SJCRH30 (cell line): ENCODE results near the gene GP9. TPM values are rescaled to one million over a fixed set of nuclear protein-coding genes. Genes with fewer than 3 reads are reported as not detected.
"Not testable (repeated sequence)": the region's sequence is repeated elsewhere in the genome, so short reads cannot be mapped to it uniquely, and the experiment has no call there.

ENCODE experiments used
- DNase-seq, 2 experiments: peaks; one replicate each; pipeline ENCODE4 v3.0.0-alpha.2; 2015 to 2020
- H3K27ac ChIP-seq: fragments of 250-450 bp; sonication (Bioruptor Pico); 2 replicates; pipeline ENCODE4 v1.5.1; 2020; ENCODE audit warnings: mild to moderate bottlenecking, moderate library complexity
- H3K27me3 ChIP-seq: fragments of 250-450 bp; sonication (Bioruptor Pico); 2 replicates; pipeline ENCODE4 v1.5.1; 2020; ENCODE audit warnings: mild to moderate bottlenecking, moderate library complexity
- H3K36me3 ChIP-seq: fragments of 250-450 bp; sonication (Bioruptor Pico); 2 replicates; pipeline ENCODE4 v1.5.1; 2020; ENCODE audit warnings: mild to moderate bottlenecking, moderate library complexity
- H3K4me1 ChIP-seq: fragments of 250-450 bp; sonication (Bioruptor Pico); 2 replicates; pipeline ENCODE4 v1.5.1; 2020; ENCODE audit warnings: mild to moderate bottlenecking, moderate library complexity
- H3K4me3 ChIP-seq: fragments of 250-450 bp; sonication (Bioruptor Pico); 2 replicates; pipeline ENCODE4 v1.5.1; 2020; ENCODE audit warnings: mild to moderate bottlenecking, moderate library complexity
- H3K9me3 ChIP-seq: fragments of 250-450 bp; sonication (Bioruptor Pico); replicated peaks from 2 replicates; pipeline ENCODE4 v1.5.1; 2020; ENCODE audit warnings: mild to moderate bottlenecking, moderate library complexity
- total RNA-seq: library from RNA; depleted of rRNA; stranded (reverse); fragments of >200 nt; shearing (Covaris generic); gene quantifications from 2 replicates; pipeline ENCODE4 v1.2.3, GENCODE V29; 2014; rRNA removed

Gene GP9
- total RNA-seq, 1 experiment from 2014 or later: not detected

- DNase-seq: no peak
- H3K27ac ChIP-seq: no peak overlapping the region
- H3K36me3 ChIP-seq: no peaks in the 10 kb centered on the region
- H3K4me1 ChIP-seq: peaks cover 3% of the 10 kb centered on the region
- H3K9me3 ChIP-seq: no peaks in the 10 kb centered on the region; the same call in 1 of the 2 replicates
- H3K27me3 ChIP-seq: no peaks in the 10 kb centered on the region
- H3K4me3 ChIP-seq: no peak overlapping the region
These were observed 41.0 kb downstream of the GP9 start for GRCh38 chr3:129101370-129102138.

- Histone ChIP-seq H3K27ac (no peak overlapping the region), H3K4me3 (no peak overlapping the region), H3K27me3 (no peaks in the 10 kb centered on the region), H3K4me1 (peaks cover 9% of the 10 kb centered on the region), H3K9me3 (no peaks in the 10 kb centered on the region; the same call in 1 of the 2 replicates), H3K36me3 (no peaks in the 10 kb centered on the region)
- no peak for DNase-seq
These were observed 42.7 kb downstream of the GP9 start for GRCh38 chr3:129103296-129103695.

- Histone ChIP-seq H3K4me1 (peaks cover 9% of the 10 kb centered on the region), H3K27me3 (no peaks in the 10 kb centered on the region), H3K9me3 (no peaks in the 10 kb centered on the region), H3K36me3 (no peaks in the 10 kb centered on the region), H3K27ac (no peak overlapping the region), H3K4me3 (no peak overlapping the region)
- no peak for DNase-seq
These were observed 43.5 kb downstream of the GP9 start for GRCh38 chr3:129104051-129104450.

- no peaks in the 10 kb centered on the region for H3K9me3 ChIP-seq
- no peak overlapping the region for H3K27ac ChIP-seq
- H3K36me3 ChIP-seq: no peaks in the 10 kb centered on the region
- H3K27me3 ChIP-seq: no peaks in the 10 kb centered on the region
- DNase-seq: no peak
- peaks cover 9% of the 10 kb centered on the region for H3K4me1 ChIP-seq
- H3K4me3 ChIP-seq: no peak overlapping the region
These were observed 44.0 kb downstream of the GP9 start for GRCh38 chr3:129104498-129105079.

- Histone ChIP-seq H3K27me3 (no peaks in the 10 kb centered on the region), H3K4me3 (no peak overlapping the region), H3K36me3 (no peaks in the 10 kb centered on the region), H3K27ac (no peak overlapping the region), H3K9me3 (no peaks in the 10 kb centered on the region), H3K4me1 (peaks cover 9% of the 10 kb centered on the region)
- no peak for DNase-seq
These were observed 45.3 kb downstream of the GP9 start for GRCh38 chr3:129105862-129106261.

GRCh38 chr3:129106320-129106719, 45.7 kb downstream of the GP9 start:
- Histone ChIP-seq H3K4me3 (no peak overlapping the region), H3K9me3 (no peaks in the 10 kb centered on the region), H3K4me1 (peaks cover 9% of the 10 kb centered on the region), H3K27ac (peak overlapping the region; percentile 3; the same call in 1 of the 2 replicates), H3K27me3 (no peaks in the 10 kb centered on the region), H3K36me3 (no peaks in the 10 kb centered on the region)
- no peak for DNase-seq

GRCh38 chr3:129106866-129107565, 46.4 kb downstream of the GP9 start:
- H3K9me3 ChIP-seq: no peaks in the 10 kb centered on the region
- H3K4me3 ChIP-seq: no peak overlapping the region
- no peaks in the 10 kb centered on the region for H3K36me3 ChIP-seq
- DNase-seq: peak; percentile 68 to 80
- peak overlapping the region; percentile 3; the same call in 1 of the 2 replicates for H3K27ac ChIP-seq
- no peaks in the 10 kb centered on the region for H3K27me3 ChIP-seq
- H3K4me1 ChIP-seq: peaks cover 9% of the 10 kb centered on the region

GRCh38 chr3:129107793-129108192, 47.2 kb downstream of the GP9 start:
- no peaks in the 10 kb centered on the region for H3K9me3 ChIP-seq
- H3K4me1 ChIP-seq: peaks cover 9% of the 10 kb centered on the region
- no peak overlapping the region for H3K27ac ChIP-seq
- no peak for DNase-seq
- H3K27me3 ChIP-seq: no peaks in the 10 kb centered on the region
- H3K4me3 ChIP-seq: no peak overlapping the region
- no peaks in the 10 kb centered on the region for H3K36me3 ChIP-seq

- H3K9me3 ChIP-seq, H3K27ac ChIP-seq, H3K36me3 ChIP-seq, DNase-seq, H3K27me3 ChIP-seq, H3K4me3 ChIP-seq: not testable (repeated sequence)
- H3K4me1 ChIP-seq: peaks cover 10% of the 10 kb centered on the region
These were observed 50.6 kb downstream of the GP9 start for GRCh38 chr3:129111076-129111780.

Other genes starting within 250 kb of the GP9 start
- 34.5 and 35.8 TPM in 2 replicates for gene ACAD9, start 181.2 kb upstream of the GP9 start, total RNA-seq
- 0.12 TPM in 1 of 2 replicates, not detected in the other for gene CFAP92, start 66.7 kb upstream of the GP9 start, total RNA-seq
- gene EFCC1, start 59.5 kb upstream of the GP9 start, total RNA-seq: 0.05 and 0.08 TPM in 2 replicates
- 2.5 and 2.9 TPM in 2 replicates for gene RAB43, start 61.0 kb downstream of the GP9 start, total RNA-seq
- gene ISY1, start 100.3 kb downstream of the GP9 start, total RNA-seq: 45.4 and 48.8 TPM in 2 replicates
- 449 and 480 TPM in 2 replicates for gene CNBP, start 123.1 kb downstream of the GP9 start, total RNA-seq
- gene COPG1, start 188.8 kb downstream of the GP9 start, total RNA-seq: 87.3 and 89.5 TPM in 2 replicates
- gene HMCES, start 218.1 kb downstream of the GP9 start, total RNA-seq: 29.1 and 30.7 TPM in 2 replicates